Nephron progenitor cell (in vitro differentiated cells): Measurements from ENCODE around the gene COL27A1.

Experiments used
- DNase-seq: peaks from one replicate; pipeline ENCODE4 v3.0.0; 2021
- H3K27ac Mint-ChIP-seq: 2 replicates; pipeline ENCODE4 v1.8.0; 2021; ENCODE audit warnings: mild to moderate bottlenecking, moderate library complexity, mixed read lengths
- H3K27me3 Mint-ChIP-seq: 2 replicates; pipeline ENCODE4 v1.8.0; 2021; ENCODE audit warnings: mild to moderate bottlenecking, low read depth, mixed read lengths; ENCODE audit not compliant: poor library complexity
- H3K36me3 Mint-ChIP-seq: 2 replicates; pipeline ENCODE4 v1.8.0; 2021; ENCODE audit warnings: low read depth, mixed read lengths
- H3K4me1 Mint-ChIP-seq: 2 replicates; pipeline ENCODE4 v1.8.0; 2021; ENCODE audit warnings: mixed read lengths
- H3K4me3 Mint-ChIP-seq: 2 replicates; pipeline ENCODE4 v1.8.0; 2021; ENCODE audit warnings: mild to moderate bottlenecking, moderate library complexity, mixed read lengths
- H3K9me3 Mint-ChIP-seq: 2 replicates; pipeline ENCODE4 v1.8.0; 2021; ENCODE audit warnings: mild to moderate bottlenecking, moderate library complexity, mixed read lengths
- CTCF ChIP-seq: fragments of 200-600 bp; sonication (generic); IDR thresholded peaks from 2 replicates; pipeline ENCODE4 v1.5.0; 2021; ENCODE audit warnings: antibody characterized with exemption

The COL27A1 gene

GRCh38 chr9:114156657-114157421 lies 1.5 kb downstream of the COL27A1 start:
- Mint-ChIP-seq H3K36me3 (peaks cover 5% of the 10 kb centered on the region), H3K4me3 (peak overlapping the region; percentile 98), H3K9me3 (no peaks in the 10 kb centered on the region), H3K4me1 (peaks cover 66% of the 10 kb centered on the region), H3K27me3 (peaks cover 31% of the 10 kb centered on the region), H3K27ac (peak overlapping the region; percentile 66)
- DNase-seq: peak; percentile 63
- TF ChIP-seq CTCF: no peak

- Mint-ChIP-seq H3K27me3 (peaks cover 27% of the 10 kb centered on the region), H3K4me1 (peaks cover 73% of the 10 kb centered on the region), H3K4me3 (peak overlapping the region; percentile 98), H3K9me3 (no peaks in the 10 kb centered on the region), H3K27ac (no peak overlapping the region), H3K36me3 (peaks cover 5% of the 10 kb centered on the region)
- no peak for DNase-seq
- TF ChIP-seq CTCF: no peak
Observed at GRCh38 chr9:114157516-114158176, 2.3 kb downstream of the COL27A1 start.

- Mint-ChIP-seq H3K4me1 (peaks cover 76% of the 10 kb centered on the region), H3K9me3 (no peaks in the 10 kb centered on the region), H3K27ac (no peak overlapping the region), H3K27me3 (peaks cover 23% of the 10 kb centered on the region), H3K36me3 (peaks cover 5% of the 10 kb centered on the region), H3K4me3 (no peak overlapping the region)
- DNase-seq: no peak
- no peak for TF ChIP-seq CTCF
Observed at GRCh38 chr9:114158482-114159130, 3.3 kb downstream of the COL27A1 start.

GRCh38 chr9:114159691-114160090 lies 4.4 kb downstream of the COL27A1 start:
- no peak overlapping the region for H3K27ac Mint-ChIP-seq
- peak overlapping the region; percentile 38 for H3K4me3 Mint-ChIP-seq
- no peaks in the 10 kb centered on the region for H3K9me3 Mint-ChIP-seq
- peaks cover 81% of the 10 kb centered on the region for H3K4me1 Mint-ChIP-seq
- H3K27me3 Mint-ChIP-seq: peaks cover 17% of the 10 kb centered on the region
- peaks cover 5% of the 10 kb centered on the region for H3K36me3 Mint-ChIP-seq
- DNase-seq: no peak
- no peak for TF ChIP-seq CTCF

- H3K36me3 Mint-ChIP-seq: peaks cover 5% of the 10 kb centered on the region
- H3K4me3 Mint-ChIP-seq: no peak overlapping the region
- H3K27me3 Mint-ChIP-seq: peaks cover 11% of the 10 kb centered on the region
- TF ChIP-seq CTCF: no peak
- peaks cover 73% of the 10 kb centered on the region for H3K4me1 Mint-ChIP-seq
- no peaks in the 10 kb centered on the region for H3K9me3 Mint-ChIP-seq
- no peak for DNase-seq
- H3K27ac Mint-ChIP-seq: no peak overlapping the region
Observed at GRCh38 chr9:114161513-114161912, 6.2 kb downstream of the COL27A1 start.
